HCT116 (cell line): ENCODE measurements around the gene TRPV5. TPM values are rescaled to one million over a fixed set of nuclear protein-coding genes. Genes with fewer than 3 reads are reported as not detected.

Source experiments
- ATAC-seq: fragments of 200-7000 bp; cut with Tn5 transposase; 2 replicates; pipeline ENCODE4 v1.9.1; 2020; ENCODE audit warnings: mild to moderate bottlenecking, moderate library complexity
- BruUV-seq: library from RNA; stranded (reverse); fragments of 400-500 nt; replicated peaks from 2 replicates; lab custom pipeline; 2021; lab: Mats Ljungman, UMichigan
- CTCF ChIA-PET: fragments of 300-600 bp; sonication (Branson Sonifier 250); formaldehyde crosslinking; loops from one replicate; lab custom pipeline; 2021; ENCODE audit warnings: antibody characterized with exemption; lab: Charles Lee
- POLR2A ChIA-PET: fragments of 300-600, 350-600 bp; sonication (Branson Sonifier 250); formaldehyde crosslinking; loops from one replicate; lab custom pipeline; 2021; ENCODE audit warnings: antibody characterized with exemption; lab: Charles Lee
- RAD21 ChIA-PET, 2 experiments: fragments of 300-600 bp; sonication (Branson Sonifier 250); formaldehyde crosslinking; loops; one replicate each; lab custom pipeline; 2023; ENCODE audit warnings: low total read pairs in 2 of 2; ENCODE audit not compliant: uncharacterized antibody in 2 of 2, unreplicated experiment in 2 of 2, low non-redundant PET in 1 of 2; lab: Charles Lee
- DNase-seq: peaks from one replicate; pipeline ENCODE4 v3.0.0-alpha.2; 2010; ENCODE audit warnings: low read depth, low spot score
- H2AFZ ChIP-seq: fragments of 200-600 bp; shearing (Covaris generic), sonication (generic); 2 replicates; pipeline ENCODE4 v1.6.1; 2017; ENCODE audit warnings: low read depth, mixed run types, mixed read lengths, antibody characterized with exemption, low read length; ENCODE audit not compliant: poor library complexity, severe bottlenecking
- H3K27ac ChIP-seq: 2 replicates; pipeline ENCODE4 v1.5.1; 2012; ENCODE audit warnings: low read depth, low read length
- H3K27me3 ChIP-seq: fragments of 200-600 bp; sonication (generic); 2 replicates; pipeline ENCODE4 v1.6.1; 2016; ENCODE audit warnings: mixed run types, low read length, mixed read lengths; ENCODE audit not compliant: insufficient read depth
- H3K36me3 ChIP-seq, 2 experiments: fragments of 200-500 bp in 1 of 2; fragments of 200-600 bp in 1 of 2; sonication (Bioruptor generic) in 1 of 2; sonication (generic) in 1 of 2; 2 replicates each; pipeline versions ENCODE4 v1.5.1 to v1.6.1; 2014 to 2016; ENCODE audit warnings: low read length in 2 of 2, inconsistent platforms in 1 of 2, mixed read lengths in 1 of 2, mixed run types in 1 of 2; ENCODE audit not compliant: insufficient read depth in 2 of 2, control insufficient read depth in 1 of 2
- H3K4me1 ChIP-seq, 2 experiments: fragments of 200-600 bp in 1 of 2; sonication (generic) in 1 of 2; 2 replicates each; pipeline versions ENCODE4 v1.5.1 to v1.6.1; 2012 to 2017; ENCODE audit warnings: low read length in 2 of 2, inconsistent platforms in 1 of 2, mild to moderate bottlenecking in 1 of 2, mixed read lengths in 1 of 2, mixed run types in 1 of 2, moderate library complexity in 1 of 2; ENCODE audit not compliant: insufficient read depth in 2 of 2, control insufficient read depth in 1 of 2
- H3K4me2 ChIP-seq: fragments of 200-600 bp; sonication (generic); 2 replicates; pipeline ENCODE4 v1.6.1; 2017; ENCODE audit warnings: mixed run types, low read length, mixed read lengths
- H3K4me3 ChIP-seq, 2 experiments: fragments of 200-600 bp in 1 of 2; sonication (generic) in 1 of 2; replicated peaks in 1 of 2; 2 replicates each; pipeline ENCODE4 v1.5.1; 2011 to 2016; ENCODE audit warnings: low read length in 2 of 2, control low read depth in 1 of 2, low read depth in 1 of 2, mild to moderate bottlenecking in 1 of 2, mixed read lengths in 1 of 2, mixed run types in 1 of 2
- H3K79me2 ChIP-seq: fragments of 200-600 bp; sonication (generic); 2 replicates; pipeline ENCODE4 v1.6.1; 2017; ENCODE audit warnings: mild to moderate bottlenecking, mixed run types, low read length, moderate library complexity, mixed read lengths; ENCODE audit not compliant: insufficient read depth
- H3K9ac ChIP-seq: fragments of 200-600 bp; sonication (generic); 2 replicates; pipeline ENCODE4 v1.6.1; 2016; ENCODE audit warnings: low read length, mixed read lengths
- H3K9me2 ChIP-seq: fragments of 200-600 bp; sonication (generic), shearing (Covaris generic); 2 replicates; pipeline ENCODE4 v1.6.1; 2017; ENCODE audit warnings: mixed run types, mild to moderate bottlenecking, moderate library complexity; ENCODE audit not compliant: insufficient read depth
- H3K9me3 ChIP-seq, 2 experiments: fragments of 200-500 bp in 1 of 2; fragments of 200-600 bp in 1 of 2; sonication (Bioruptor generic) in 1 of 2; sonication (generic) in 1 of 2; 2 replicates each; pipeline ENCODE4 v1.6.1; 2014 to 2017; ENCODE audit warnings: low read length in 2 of 2, mixed read lengths in 2 of 2, inconsistent platforms in 1 of 2, low read depth in 1 of 2, mild to moderate bottlenecking in 1 of 2, mixed run types in 1 of 2, moderate library complexity in 1 of 2; ENCODE audit not compliant: control insufficient read depth in 1 of 2, insufficient read depth in 1 of 2
- H4K20me1 ChIP-seq: fragments of 200-600 bp; sonication (generic), shearing (Covaris generic); 2 replicates; pipeline ENCODE4 v1.6.1; 2017; ENCODE audit warnings: mixed run types, mild to moderate bottlenecking, moderate library complexity; ENCODE audit not compliant: insufficient read depth
- CEBPB ChIP-seq: IDR thresholded peaks from 2 replicates; pipeline ENCODE4 v1.6.1; 2012; ENCODE audit warnings: low read depth
- ELF1 ChIP-seq: IDR thresholded peaks from 2 replicates; pipeline ENCODE4 v1.6.1; 2012; ENCODE audit warnings: low read depth, borderline replicate concordance
- EZH2 ChIP-seq: fragments of 200-600 bp; sonication (generic); IDR thresholded peaks from 2 replicates; pipeline ENCODE4 v1.6.1; 2017; ENCODE audit warnings: antibody characterized with exemption, mixed run types
- EZH2phosphoT487 ChIP-seq: fragments of 200-600 bp; IDR thresholded peaks from 2 replicates; pipeline ENCODE4 v1.6.1; 2018; ENCODE audit warnings: antibody characterized with exemption, borderline replicate concordance
- FOSL1 ChIP-seq: IDR thresholded peaks from 2 replicates; pipeline ENCODE4 v1.6.1; 2012; ENCODE audit warnings: low read depth
- JUND ChIP-seq: IDR thresholded peaks from 2 replicates; pipeline ENCODE4 v1.6.1; 2012
- POLR2AphosphoS5 ChIP-seq: IDR thresholded peaks from 2 replicates; pipeline ENCODE4 v1.6.1; 2011; ENCODE audit warnings: mild to moderate bottlenecking, low read depth, low read length, moderate library complexity
- RAD21 ChIP-seq: IDR thresholded peaks from 2 replicates; pipeline ENCODE4 v1.6.1; 2012; ENCODE audit warnings: low read depth, mild to moderate bottlenecking
- SP1 ChIP-seq: IDR thresholded peaks from 2 replicates; pipeline ENCODE4 v1.6.1; 2012; ENCODE audit warnings: low read depth
- ZBTB33 ChIP-seq: IDR thresholded peaks from 2 replicates; pipeline ENCODE4 v1.6.1; 2011; ENCODE audit warnings: mild to moderate bottlenecking, low read length, moderate library complexity; ENCODE audit not compliant: insufficient replicate concordance; ENCODE audit errors: extremely low read depth
- intact Hi-C: fragments of 100-400 bp; cut with micrococcal nuclease; formaldehyde crosslinking; loops from 2 replicates; pipeline ENCODE4 v1.10.0; 2022
- total RNA-seq: library from RNA; stranded (reverse); gene quantifications from one replicate; pipeline ENCODE4 v1.2.1, GENCODE V29; 2021; ENCODE audit not compliant: unreplicated experiment
- TF ChIP-seq, protein P1 (sequence below), 3 experiments: fragments of 200-600 bp in 1 of 3; sonication (generic) in 1 of 3; IDR thresholded peaks in 2 of 3; conservative IDR thresholded peaks in 1 of 3; 2 replicates each; pipeline ENCODE4 v1.5.1; 2012 to 2017; ENCODE audit warnings: low read depth in 2 of 3, low read length in 2 of 3, antibody characterized with exemption in 1 of 3, borderline replicate concordance in 1 of 3, control low read depth in 1 of 3, mild to moderate bottlenecking in 1 of 3, mixed read lengths in 1 of 3, mixed run types in 1 of 3, moderate library complexity in 1 of 3; ENCODE audit not compliant: insufficient read depth in 1 of 3
- TF ChIP-seq, protein P2 (sequence below): IDR thresholded peaks from 2 replicates; pipeline ENCODE4 v1.6.1; 2012

Gene TRPV5
- total RNA-seq, 1 experiment from 2014 or later: not detected

GRCh38 chr7:142880876-142881505 lies 52.6 kb downstream of the TRPV5 start:
- Histone ChIP-seq H2AFZ (peak overlapping the region; percentile 79), H3K27ac (no peak overlapping the region), H3K36me3 (no peaks in the 10 kb centered on the region)
- intact Hi-C loops: loop anchor here (2.0 kb wide), 3 partner anchors 80 to 334 kb away; no protein-coding TSS in a partner anchor
- RAD21 ChIA-PET: no interaction called here
- TF ChIP-seq RAD21 (peak; percentile 70), ELF1 (no peak)
- TF ChIP-seq, protein P1, sequence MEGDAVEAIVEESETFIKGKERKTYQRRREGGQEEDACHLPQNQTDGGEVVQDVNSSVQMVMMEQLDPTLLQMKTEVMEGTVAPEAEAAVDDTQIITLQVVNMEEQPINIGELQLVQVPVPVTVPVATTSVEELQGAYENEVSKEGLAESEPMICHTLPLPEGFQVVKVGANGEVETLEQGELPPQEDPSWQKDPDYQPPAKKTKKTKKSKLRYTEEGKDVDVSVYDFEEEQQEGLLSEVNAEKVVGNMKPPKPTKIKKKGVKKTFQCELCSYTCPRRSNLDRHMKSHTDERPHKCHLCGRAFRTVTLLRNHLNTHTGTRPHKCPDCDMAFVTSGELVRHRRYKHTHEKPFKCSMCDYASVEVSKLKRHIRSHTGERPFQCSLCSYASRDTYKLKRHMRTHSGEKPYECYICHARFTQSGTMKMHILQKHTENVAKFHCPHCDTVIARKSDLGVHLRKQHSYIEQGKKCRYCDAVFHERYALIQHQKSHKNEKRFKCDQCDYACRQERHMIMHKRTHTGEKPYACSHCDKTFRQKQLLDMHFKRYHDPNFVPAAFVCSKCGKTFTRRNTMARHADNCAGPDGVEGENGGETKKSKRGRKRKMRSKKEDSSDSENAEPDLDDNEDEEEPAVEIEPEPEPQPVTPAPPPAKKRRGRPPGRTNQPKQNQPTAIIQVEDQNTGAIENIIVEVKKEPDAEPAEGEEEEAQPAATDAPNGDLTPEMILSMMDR (IDR thresholded peaks at IDR 0.05 in 2 of 3, conservative IDR thresholded peaks at IDR 0.05 in 1 of 3; ENCODE audit: borderline replicate concordance in 1 of 3, insufficient read depth in 1 of 3, low read depth in 2 of 3, low read length in 2 of 3): peak; percentile 81 to 92 (median 90)
- TF ChIP-seq, all 23 proteins: peak for 2
- DNase-seq: peak; percentile 37
- CTCF ChIA-PET: interaction anchor here (0.7 to 3.4 kb wide), 12 partner anchors 9 to 284 kb away, joined by 3 to 38 read pairs (median 6); no protein-coding TSS in a partner anchor
- H3K9ac ChIP-seq: no peak overlapping the region
- peaks cover 6% of the 10 kb centered on the region; the same call in 1 of the 2 replicates for H3K27me3 ChIP-seq
- H3K4me1 ChIP-seq: peaks cover 3 to 9% of the 10 kb centered on the region in 2 experiments; a peak in 3 of 4 replicates
- no peaks in the 10 kb centered on the region for H3K9me3 ChIP-seq
- H4K20me1 ChIP-seq: no peaks in the 10 kb centered on the region
- H3K9me2 ChIP-seq: no peaks in the 10 kb centered on the region
- no TSS peak for BruUV-seq
- no peak overlapping the region for H3K4me2 ChIP-seq
- H3K79me2 ChIP-seq: no peaks in the 10 kb centered on the region
- no peak overlapping the region for H3K4me3 ChIP-seq
- ATAC-seq: peak; percentile 74
- POLR2A ChIA-PET: no interaction called here

- Histone ChIP-seq H3K4me3 (no peak overlapping the region), H3K4me1 (no peaks in the 10 kb centered on the region), H3K79me2 (no peaks in the 10 kb centered on the region), H3K36me3 (no peaks in the 10 kb centered on the region), H2AFZ (no peak overlapping the region), H3K9ac (no peak overlapping the region), H3K4me2 (no peak overlapping the region), H4K20me1 (no peaks in the 10 kb centered on the region), H3K27ac (no peak overlapping the region), H3K9me2 (no peaks in the 10 kb centered on the region), H3K27me3 (peaks cover 6% of the 10 kb centered on the region; the same call in 1 of the 2 replicates), H3K9me3 (no peaks in the 10 kb centered on the region)
- no TSS peak for BruUV-seq
- POLR2A ChIA-PET: no interaction called here
- RAD21 ChIA-PET: interaction anchor here in 1 of 2 experiments (1.0 kb wide), 1 partner anchor 82 kb away, joined by 3 read pairs; no protein-coding TSS in a partner anchor
- DNase-seq: no peak
- intact Hi-C loops: no loop called here
- no peak for ATAC-seq
- CTCF ChIA-PET: interaction anchor here (0.9 to 3.4 kb wide), 5 partner anchors 31 to 336 kb away, joined by 3 to 38 read pairs (median 10); no protein-coding TSS in a partner anchor
- TF ChIP-seq JUND: no peak
- TF ChIP-seq ZBTB33: no peak
- no peak for TF ChIP-seq SP1
- no peak for TF ChIP-seq EZH2phosphoT487
- TF ChIP-seq CEBPB: no peak
- TF ChIP-seq EZH2: no peak
- TF ChIP-seq FOSL1: no peak
- no peak for TF ChIP-seq POLR2AphosphoS5
- TF ChIP-seq, protein P2, sequence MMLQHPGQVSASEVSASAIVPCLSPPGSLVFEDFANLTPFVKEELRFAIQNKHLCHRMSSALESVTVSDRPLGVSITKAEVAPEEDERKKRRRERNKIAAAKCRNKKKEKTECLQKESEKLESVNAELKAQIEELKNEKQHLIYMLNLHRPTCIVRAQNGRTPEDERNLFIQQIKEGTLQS: no peak
- TF ChIP-seq ELF1: no peak
Measured at GRCh38 chr7:142879060-142879459, 54.5 kb downstream of the TRPV5 start.
